HCT116 (cell line): ENCODE data around the gene NPDC1. TPM values are rescaled to one million over a fixed set of nuclear protein-coding genes. Genes with fewer than 3 reads are reported as not detected.

ENCODE experiments used
- ATAC-seq: fragments of 200-7000 bp; cut with Tn5 transposase; 2 replicates; pipeline ENCODE4 v1.9.1; 2020; ENCODE audit warnings: mild to moderate bottlenecking, moderate library complexity
- BruUV-seq: library from RNA; stranded (reverse); fragments of 400-500 nt; replicated peaks from 2 replicates; lab custom pipeline; 2021; lab: Mats Ljungman, UMichigan
- CTCF ChIA-PET: fragments of 300-600 bp; sonication (Branson Sonifier 250); formaldehyde crosslinking; loops from one replicate; lab custom pipeline; 2021; ENCODE audit warnings: antibody characterized with exemption; lab: Charles Lee
- POLR2A ChIA-PET: fragments of 300-600, 350-600 bp; sonication (Branson Sonifier 250); formaldehyde crosslinking; loops from one replicate; lab custom pipeline; 2021; ENCODE audit warnings: antibody characterized with exemption; lab: Charles Lee
- RAD21 ChIA-PET, 2 experiments: fragments of 300-600 bp; sonication (Branson Sonifier 250); formaldehyde crosslinking; loops; one replicate each; lab custom pipeline; 2023; ENCODE audit warnings: low total read pairs in 2 of 2; ENCODE audit not compliant: uncharacterized antibody in 2 of 2, unreplicated experiment in 2 of 2, low non-redundant PET in 1 of 2; lab: Charles Lee
- DNase-seq: peaks from one replicate; pipeline ENCODE4 v3.0.0-alpha.2; 2010; ENCODE audit warnings: low read depth, low spot score
- H2AFZ ChIP-seq: fragments of 200-600 bp; shearing (Covaris generic), sonication (generic); 2 replicates; pipeline ENCODE4 v1.6.1; 2017; ENCODE audit warnings: low read depth, mixed run types, mixed read lengths, antibody characterized with exemption, low read length; ENCODE audit not compliant: poor library complexity, severe bottlenecking
- H3K27ac ChIP-seq: 2 replicates; pipeline ENCODE4 v1.5.1; 2012; ENCODE audit warnings: low read depth, low read length
- H3K27me3 ChIP-seq: fragments of 200-600 bp; sonication (generic); 2 replicates; pipeline ENCODE4 v1.6.1; 2016; ENCODE audit warnings: mixed run types, low read length, mixed read lengths; ENCODE audit not compliant: insufficient read depth
- H3K36me3 ChIP-seq, 2 experiments: fragments of 200-500 bp in 1 of 2; fragments of 200-600 bp in 1 of 2; sonication (Bioruptor generic) in 1 of 2; sonication (generic) in 1 of 2; 2 replicates each; pipeline versions ENCODE4 v1.5.1 to v1.6.1; 2014 to 2016; ENCODE audit warnings: low read length in 2 of 2, inconsistent platforms in 1 of 2, mixed read lengths in 1 of 2, mixed run types in 1 of 2; ENCODE audit not compliant: insufficient read depth in 2 of 2, control insufficient read depth in 1 of 2
- H3K4me1 ChIP-seq, 2 experiments: fragments of 200-600 bp in 1 of 2; sonication (generic) in 1 of 2; 2 replicates each; pipeline versions ENCODE4 v1.5.1 to v1.6.1; 2012 to 2017; ENCODE audit warnings: low read length in 2 of 2, inconsistent platforms in 1 of 2, mild to moderate bottlenecking in 1 of 2, mixed read lengths in 1 of 2, mixed run types in 1 of 2, moderate library complexity in 1 of 2; ENCODE audit not compliant: insufficient read depth in 2 of 2, control insufficient read depth in 1 of 2
- H3K4me2 ChIP-seq: fragments of 200-600 bp; sonication (generic); 2 replicates; pipeline ENCODE4 v1.6.1; 2017; ENCODE audit warnings: mixed run types, low read length, mixed read lengths
- H3K4me3 ChIP-seq, 2 experiments: fragments of 200-600 bp in 1 of 2; sonication (generic) in 1 of 2; replicated peaks in 1 of 2; 2 replicates each; pipeline ENCODE4 v1.5.1; 2011 to 2016; ENCODE audit warnings: low read length in 2 of 2, control low read depth in 1 of 2, low read depth in 1 of 2, mild to moderate bottlenecking in 1 of 2, mixed read lengths in 1 of 2, mixed run types in 1 of 2
- H3K79me2 ChIP-seq: fragments of 200-600 bp; sonication (generic); 2 replicates; pipeline ENCODE4 v1.6.1; 2017; ENCODE audit warnings: mild to moderate bottlenecking, mixed run types, low read length, moderate library complexity, mixed read lengths; ENCODE audit not compliant: insufficient read depth
- H3K9ac ChIP-seq: fragments of 200-600 bp; sonication (generic); 2 replicates; pipeline ENCODE4 v1.6.1; 2016; ENCODE audit warnings: low read length, mixed read lengths
- H3K9me2 ChIP-seq: fragments of 200-600 bp; sonication (generic), shearing (Covaris generic); 2 replicates; pipeline ENCODE4 v1.6.1; 2017; ENCODE audit warnings: mixed run types, mild to moderate bottlenecking, moderate library complexity; ENCODE audit not compliant: insufficient read depth
- H3K9me3 ChIP-seq, 2 experiments: fragments of 200-500 bp in 1 of 2; fragments of 200-600 bp in 1 of 2; sonication (Bioruptor generic) in 1 of 2; sonication (generic) in 1 of 2; 2 replicates each; pipeline ENCODE4 v1.6.1; 2014 to 2017; ENCODE audit warnings: low read length in 2 of 2, mixed read lengths in 2 of 2, inconsistent platforms in 1 of 2, low read depth in 1 of 2, mild to moderate bottlenecking in 1 of 2, mixed run types in 1 of 2, moderate library complexity in 1 of 2; ENCODE audit not compliant: control insufficient read depth in 1 of 2, insufficient read depth in 1 of 2
- H4K20me1 ChIP-seq: fragments of 200-600 bp; sonication (generic), shearing (Covaris generic); 2 replicates; pipeline ENCODE4 v1.6.1; 2017; ENCODE audit warnings: mixed run types, mild to moderate bottlenecking, moderate library complexity; ENCODE audit not compliant: insufficient read depth
- CTCF ChIP-seq, 3 experiments: fragments of 200-600 bp in 1 of 3; sonication (generic) in 1 of 3; IDR thresholded peaks in 2 of 3; conservative IDR thresholded peaks in 1 of 3; 2 replicates each; pipeline ENCODE4 v1.5.1; 2012 to 2017; ENCODE audit warnings: low read depth in 2 of 3, low read length in 2 of 3, antibody characterized with exemption in 1 of 3, borderline replicate concordance in 1 of 3, control low read depth in 1 of 3, mild to moderate bottlenecking in 1 of 3, mixed read lengths in 1 of 3, mixed run types in 1 of 3, moderate library complexity in 1 of 3; ENCODE audit not compliant: insufficient read depth in 1 of 3
- EZH2phosphoT487 ChIP-seq: fragments of 200-600 bp; IDR thresholded peaks from 2 replicates; pipeline ENCODE4 v1.6.1; 2018; ENCODE audit warnings: antibody characterized with exemption, borderline replicate concordance
- FOSL1 ChIP-seq: IDR thresholded peaks from 2 replicates; pipeline ENCODE4 v1.6.1; 2012; ENCODE audit warnings: low read depth
- POLR2AphosphoS5 ChIP-seq: IDR thresholded peaks from 2 replicates; pipeline ENCODE4 v1.6.1; 2011; ENCODE audit warnings: mild to moderate bottlenecking, low read depth, low read length, moderate library complexity
- TCF7L2 ChIP-seq: IDR thresholded peaks from 2 replicates; pipeline ENCODE4 v1.7.0; 2011; ENCODE audit warnings: borderline replicate concordance, inconsistent platforms; ENCODE audit not compliant: insufficient read depth, insufficient read length; ENCODE audit errors: extremely low read depth
- intact Hi-C: fragments of 100-400 bp; cut with micrococcal nuclease; formaldehyde crosslinking; loops from 2 replicates; pipeline ENCODE4 v1.10.0; 2022
- total RNA-seq: library from RNA; stranded (reverse); gene quantifications from one replicate; pipeline ENCODE4 v1.2.1, GENCODE V29; 2021; ENCODE audit not compliant: unreplicated experiment

NPDC1 gene
- total RNA-seq, 1 experiment from 2014 or later = 98.8 TPM

DNA sequence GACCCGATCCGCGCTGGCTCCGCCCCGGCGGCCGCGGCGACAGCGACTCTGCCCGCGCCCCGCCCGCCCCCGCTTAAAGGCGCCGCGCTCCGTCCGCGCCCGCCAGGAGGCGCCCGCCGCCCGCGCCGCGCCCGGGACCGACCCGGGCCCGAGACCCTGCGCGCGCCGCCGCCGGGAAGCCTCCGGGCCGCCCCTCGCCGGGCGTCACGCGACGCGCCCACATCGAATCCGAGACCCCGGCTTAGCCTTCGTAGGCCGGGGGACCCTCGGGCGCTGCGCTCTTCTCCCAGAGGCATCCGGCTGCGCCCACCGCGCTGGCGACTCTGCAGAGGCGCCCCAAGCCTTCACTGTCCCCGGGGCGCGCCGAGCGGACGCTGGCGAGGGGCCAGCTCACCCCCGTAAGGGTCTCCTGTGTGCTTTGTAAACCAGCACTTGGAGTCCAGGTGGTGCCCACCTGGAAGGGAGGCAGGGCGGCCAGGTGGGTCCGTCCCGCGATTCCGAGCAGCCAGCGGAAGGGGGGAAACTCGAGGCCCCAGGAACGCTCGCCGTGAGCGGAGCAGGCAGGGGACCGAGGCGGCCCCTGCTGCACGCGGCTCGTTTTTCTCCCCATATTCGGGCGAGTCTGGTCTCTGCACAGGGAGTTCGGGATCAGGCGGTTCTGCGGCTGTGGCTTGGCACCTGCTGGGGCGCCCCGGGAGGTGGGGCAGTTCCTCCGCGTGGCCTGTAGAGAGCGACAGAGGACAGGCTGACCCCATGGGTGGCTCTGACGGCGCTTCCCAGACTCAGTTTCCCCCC, 17.5 kb downstream of the NPDC1 start:
- peak overlapping the region; percentile 56 to 70 for H3K4me3 ChIP-seq
- peak overlapping the region; percentile 100 for H3K4me2 ChIP-seq
- DNase-seq = no peak
- POLR2A ChIA-PET = interaction anchor here (1.1 to 1.4 kb wide), 3 partner anchors 81 to 212 kb away, joined by 3 to 6 read pairs (median 3); partner anchors contain the start of gene TUBB4B
- H4K20me1 ChIP-seq = no peaks in the 10 kb centered on the region
- H3K27me3 ChIP-seq = no peaks in the 10 kb centered on the region
- RAD21 ChIA-PET = interaction anchor here (1.2 kb wide), 2 partner anchors 80 to 81 kb away, joined by 4 read pairs; no protein-coding TSS in a partner anchor
- ATAC-seq = peak; percentile 70
- H3K4me1 ChIP-seq = peaks cover 32 to 48% of the 10 kb centered on the region in 2 experiments
- peak overlapping the region; percentile 59 for H3K9ac ChIP-seq
- H3K79me2 ChIP-seq = peaks cover 31% of the 10 kb centered on the region
- CTCF ChIA-PET = interaction anchor here (1.0 to 2.1 kb wide), 25 partner anchors 9 to 238 kb away, joined by 3 to 42 read pairs (median 6); partner anchors contain the start of genes AJM1, ENTPD2, FBXW5 and LRRC26
- H2AFZ ChIP-seq = peak overlapping the region; percentile 88
- no peaks in the 10 kb centered on the region for H3K9me3 ChIP-seq
- no peaks in the 10 kb centered on the region for H3K9me2 ChIP-seq
- H3K27ac ChIP-seq = peak overlapping the region; percentile 85; the same call in 1 of the 2 replicates
- TF ChIP-seq CTCF (IDR thresholded peaks at IDR 0.05 in 2 of 3, conservative IDR thresholded peaks at IDR 0.05 in 1 of 3; ENCODE audit: borderline replicate concordance in 1 of 3, insufficient read depth in 1 of 3, low read depth in 2 of 3, low read length in 2 of 3) (peak in 2 of 3 experiments; percentile 59 to 85; a peak in 4 of 6 replicates), FOSL1 (no peak), POLR2AphosphoS5 (peak; percentile 13; the same call in 1 of the 2 replicates), EZH2phosphoT487 (no peak), TCF7L2 (peak; percentile 8)
- TF ChIP-seq, all 23 proteins: peak for 3
- no peaks in the 10 kb centered on the region for H3K36me3 ChIP-seq
- intact Hi-C loops = loop anchor here (5.0 kb wide), 1 partner anchor 181 kb away; the partner anchor contains the start of gene PHPT1
- no TSS peak for BruUV-seq
